Left ventricle myocardium superior (tissue), 1 donor: ENCODE results near the gene KCNMB2. TPM values are rescaled to one million over a fixed set of nuclear protein-coding genes. Genes with fewer than 3 reads are reported as not detected.
"Not testable (repeated sequence)": the region's sequence is repeated elsewhere in the genome, so short reads cannot be mapped to it uniquely, and the experiment has no call there.

Experiments
- ATAC-seq: fragments of 200-7000 bp; cut with Tn5 transposase; one replicate; pipeline ENCODE4 v1.9.1; 2020; ENCODE audit warnings: mild to moderate bottlenecking, moderate library complexity
- DNase-seq: peaks from one replicate; pipeline ENCODE4 v3.0.0-alpha.2; 2020
- intact Hi-C: fragments of 100-400 bp; cut with micrococcal nuclease; formaldehyde crosslinking; loops from one replicate; pipeline ENCODE4 v1.11.0; 2022
- total RNA-seq: library from RNA; stranded (reverse); fragmentation: NEBNext Ultra II Directional; extraction: Animal tissue kit (Norgen Biotek cat#: 25700); gene quantifications from one replicate; pipeline ENCODE4 v1.2.1, GENCODE V29; 2021
- donor health status: DM: no; HTN: yes; CAD: no; lungs with severe emphysema.

The KCNMB2 gene
- total RNA-seq, 1 donor from 2014 or later, result 2.7 TPM

DNA sequence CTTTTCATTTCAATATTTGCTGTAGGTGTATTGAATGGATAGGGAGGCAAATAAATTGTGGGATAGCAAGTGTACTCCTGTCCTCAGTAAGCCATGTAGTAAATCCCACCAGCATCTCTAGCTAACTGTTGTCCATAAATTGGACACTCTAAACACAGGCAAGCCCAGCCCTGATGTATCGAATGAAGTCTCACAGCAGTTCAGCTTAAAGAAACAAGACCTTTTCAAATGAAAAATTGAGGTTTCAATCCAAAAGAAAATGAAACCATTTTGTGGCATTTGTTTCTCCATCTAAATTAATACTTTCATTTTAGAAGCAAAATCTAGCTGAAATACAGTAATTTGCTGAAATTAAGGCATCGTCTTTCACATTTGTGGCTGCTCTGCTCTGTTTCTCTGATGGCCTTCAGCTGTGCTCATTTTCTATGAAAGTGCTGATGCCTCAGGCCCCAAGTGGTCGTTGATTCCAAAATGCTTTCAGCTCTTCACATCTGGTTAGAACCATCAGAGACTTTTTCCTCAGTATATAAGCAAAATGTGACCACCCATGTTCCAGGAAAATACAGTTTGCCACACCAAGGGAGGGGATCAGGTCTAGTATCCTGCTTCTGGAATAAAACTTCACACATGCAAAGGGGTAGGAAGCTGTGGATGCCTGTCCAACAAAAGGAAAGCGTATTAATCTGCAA, 290.3 kb downstream of the KCNMB2 start:
- DNase-seq (no peak), ATAC-seq (peak; percentile 27)
- intact Hi-C loops, result no loop called here

DNA sequence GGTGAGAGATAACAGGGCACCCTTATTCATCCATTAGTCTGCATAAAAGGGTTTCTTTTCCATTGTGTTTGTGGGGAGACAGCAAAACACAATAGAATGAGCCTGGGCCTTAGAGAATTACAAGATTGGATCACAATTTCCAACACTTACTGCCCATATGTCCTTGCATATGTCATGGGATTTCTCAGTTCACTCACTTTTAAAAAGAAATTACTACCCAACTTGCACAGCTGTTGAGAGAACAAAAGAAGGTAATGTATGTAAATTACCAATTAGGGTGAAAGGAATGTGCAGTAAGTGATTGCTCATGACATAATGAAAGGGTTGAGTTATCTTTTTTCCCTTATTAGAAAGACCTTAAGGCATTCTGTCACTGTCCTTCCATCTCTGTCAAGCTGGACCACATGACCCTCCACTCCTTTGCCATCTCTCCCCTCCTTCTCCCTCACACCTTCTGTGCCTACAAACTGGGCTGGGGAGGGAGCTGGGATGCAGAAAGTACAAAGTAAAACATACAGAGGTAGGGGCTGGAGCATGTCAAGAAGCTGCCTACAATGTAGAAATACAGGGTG, 291.1 kb downstream of the KCNMB2 start:
- intact Hi-C loops, result no loop called here
- no peak for ATAC-seq

GRCh38 chr3:178833695-178834094, 297.5 kb downstream of the KCNMB2 start:
- intact Hi-C loops, result no loop called here

More for the DNA sequence above, 291.1 kb downstream of the KCNMB2 start:
- DNase-seq, result no peak

GRCh38 chr3:178835033-178835432, 298.8 kb downstream of the KCNMB2 start:
- intact Hi-C loops, result no loop called here
- no peak for ATAC-seq
- no peak for DNase-seq

More at GRCh38 chr3:178833695-178834094, 297.5 kb downstream of the KCNMB2 start:
- ATAC-seq, result no peak
- no peak for DNase-seq

- intact Hi-C loops, result no loop called here
- no peak for DNase-seq
- ATAC-seq, result no peak
Measured at GRCh38 chr3:178837512-178837911, 301.3 kb downstream of the KCNMB2 start.

DNA sequence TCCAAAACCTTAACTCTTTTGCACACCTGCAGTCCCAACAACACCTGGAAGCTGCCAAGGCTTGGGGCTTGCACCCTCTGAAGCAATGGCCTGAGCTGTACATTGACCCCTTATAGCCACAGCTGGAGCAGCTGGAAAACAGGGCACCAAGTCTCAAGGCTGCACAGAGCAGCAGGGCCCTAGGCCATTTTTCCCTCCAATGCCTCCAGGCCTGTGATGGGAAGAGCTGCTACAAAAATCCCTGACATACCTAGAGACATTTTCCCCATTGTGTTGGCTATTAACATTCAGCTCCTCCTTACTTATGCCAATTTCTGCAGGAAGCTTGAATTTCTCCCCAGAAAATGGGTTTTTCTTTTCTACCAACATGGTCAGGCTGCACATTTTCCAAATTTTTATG, 304.4 kb downstream of the KCNMB2 start:
- intact Hi-C loops, result no loop called here
- ATAC-seq (no peak), DNase-seq (no peak)

DNA sequence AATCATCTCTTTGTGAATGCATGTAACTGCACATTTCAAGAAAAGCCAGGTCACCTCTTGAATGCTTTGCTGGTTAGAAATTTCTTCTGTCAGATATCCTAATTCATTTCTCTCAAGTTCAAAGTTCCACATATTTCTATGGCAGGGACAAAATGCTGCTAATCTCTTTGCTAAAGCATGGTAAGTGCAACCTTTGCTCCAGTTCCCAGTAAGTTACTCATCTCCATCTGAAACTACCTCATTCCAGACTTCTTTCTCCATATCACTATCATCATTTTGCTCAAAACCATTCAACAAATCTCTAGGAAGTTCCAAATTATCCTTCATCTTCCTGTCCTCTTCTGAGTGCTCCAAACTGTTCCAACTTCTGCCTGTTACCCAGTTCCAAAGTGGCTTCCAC, 304.8 kb downstream of the KCNMB2 start:
- intact Hi-C loops, result no loop called here

DNA sequence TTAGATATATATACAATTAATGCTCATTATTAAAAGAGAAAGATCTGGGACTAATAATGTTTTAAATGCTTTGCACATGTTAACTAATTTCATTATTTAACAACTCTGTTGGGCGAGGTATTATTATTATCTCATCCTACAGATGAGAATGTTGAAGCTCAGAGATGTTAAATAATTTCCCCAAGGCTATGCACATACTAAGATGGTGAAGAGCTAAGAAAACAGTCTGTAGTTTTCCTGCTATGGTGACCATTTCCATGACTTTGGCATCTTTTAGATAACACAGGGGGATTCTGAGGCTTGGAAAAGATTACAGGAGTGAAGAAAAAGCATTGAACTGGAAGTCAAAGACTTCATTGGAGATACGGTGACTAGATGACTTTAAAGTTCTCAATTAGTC, 308.7 kb downstream of the KCNMB2 start:
- intact Hi-C loops, result no loop called here
- ATAC-seq (no peak), DNase-seq (no peak)

More for the DNA sequence above, 304.8 kb downstream of the KCNMB2 start:
- DNase-seq, result no peak
- ATAC-seq, result no peak

DNA sequence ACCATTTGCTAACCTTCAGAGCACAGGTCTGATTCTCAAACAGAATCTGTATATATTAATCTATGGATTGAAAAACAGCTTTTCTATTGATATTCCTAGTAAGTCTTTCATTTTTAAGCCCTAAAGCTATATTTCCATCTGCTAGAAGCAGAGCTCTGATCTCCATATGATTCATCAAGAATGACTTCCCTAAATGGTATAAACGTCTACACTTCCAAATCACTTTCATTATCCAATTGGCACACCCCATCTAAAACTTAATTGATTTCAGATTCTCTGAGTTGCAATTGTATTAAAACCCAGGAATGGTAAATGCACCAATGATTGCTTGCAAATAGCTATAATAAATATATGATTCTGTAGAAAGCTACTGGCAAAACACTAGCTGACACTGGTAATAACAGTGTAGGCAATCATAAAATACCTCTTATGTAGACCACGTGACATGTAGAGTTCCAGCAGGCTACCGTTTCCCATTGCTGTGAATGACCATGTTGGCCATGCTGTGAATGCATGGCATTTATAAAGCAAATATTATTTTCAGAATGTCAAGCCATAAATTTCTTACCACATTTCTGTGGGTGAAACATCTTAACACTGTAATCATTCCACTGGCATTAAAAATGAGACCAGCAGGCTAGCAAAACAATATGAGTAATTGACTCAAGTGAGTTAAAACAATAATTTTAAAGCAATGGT, 309.3 kb downstream of the KCNMB2 start:
- ATAC-seq, result no peak
- no peak for DNase-seq
- intact Hi-C loops, result no loop called here

DNA sequence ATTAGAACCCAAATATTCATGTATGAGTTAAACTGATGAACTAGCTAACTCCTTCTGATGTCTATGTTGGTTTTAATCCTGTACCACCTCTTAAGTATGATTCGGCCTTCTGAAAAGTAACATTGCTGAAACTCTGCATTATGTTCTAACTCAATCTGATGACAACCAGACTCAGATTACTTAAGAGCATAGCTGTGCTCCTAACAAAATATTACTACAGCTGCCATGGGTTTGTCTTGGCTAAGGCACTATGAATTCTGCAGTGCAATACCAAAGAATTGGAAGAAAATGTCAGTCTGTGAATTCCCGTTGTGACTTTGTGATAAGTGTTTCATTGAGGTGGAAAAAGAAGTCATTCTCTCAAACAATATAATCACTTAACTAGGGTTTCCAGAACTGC, 311.0 kb downstream of the KCNMB2 start:
- intact Hi-C loops, result no loop called here
- ATAC-seq (peak; percentile 95), DNase-seq (no peak)

GRCh38 chr3:178849199-178849910, 313.1 kb downstream of the KCNMB2 start:
- ATAC-seq (peak; percentile 40), DNase-seq (no peak)
- intact Hi-C loops, result no loop called here

DNA sequence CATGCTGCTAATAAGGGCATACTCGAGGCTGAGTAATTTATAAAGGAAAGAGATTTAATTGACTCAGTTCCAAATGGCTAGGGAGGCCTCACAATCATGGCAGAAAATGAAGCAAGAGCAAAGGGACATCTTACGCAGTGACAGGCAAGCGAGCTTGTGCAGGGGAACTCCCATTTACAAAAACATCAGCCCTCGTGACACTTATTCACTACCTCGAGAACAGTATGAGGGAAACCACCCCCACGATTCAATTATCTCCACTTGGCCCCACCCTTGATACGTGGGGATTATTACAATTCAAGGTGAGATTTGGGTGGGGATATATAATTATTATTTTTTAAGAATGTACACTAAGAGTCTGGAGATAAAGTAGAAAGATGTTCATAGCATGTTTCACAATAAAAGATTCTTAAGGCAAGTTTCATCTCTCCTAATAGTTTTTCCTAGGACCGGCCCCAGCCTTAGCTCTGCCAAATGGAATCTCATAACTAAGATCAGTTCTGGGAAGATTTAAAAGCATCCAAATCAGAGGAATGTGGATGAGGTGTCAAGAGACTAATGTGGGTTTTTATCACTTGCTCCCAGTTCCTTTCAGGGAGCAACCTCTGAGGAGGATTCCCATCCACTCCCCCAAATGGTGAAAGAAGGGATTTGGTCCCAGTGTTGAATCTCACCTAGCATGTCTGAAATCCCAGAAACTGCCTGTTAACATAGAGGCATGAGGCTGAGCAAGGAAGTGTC, 314.4 kb downstream of the KCNMB2 start:
- intact Hi-C loops, result no loop called here
- DNase-seq, result no peak
- ATAC-seq, result no peak

DNA sequence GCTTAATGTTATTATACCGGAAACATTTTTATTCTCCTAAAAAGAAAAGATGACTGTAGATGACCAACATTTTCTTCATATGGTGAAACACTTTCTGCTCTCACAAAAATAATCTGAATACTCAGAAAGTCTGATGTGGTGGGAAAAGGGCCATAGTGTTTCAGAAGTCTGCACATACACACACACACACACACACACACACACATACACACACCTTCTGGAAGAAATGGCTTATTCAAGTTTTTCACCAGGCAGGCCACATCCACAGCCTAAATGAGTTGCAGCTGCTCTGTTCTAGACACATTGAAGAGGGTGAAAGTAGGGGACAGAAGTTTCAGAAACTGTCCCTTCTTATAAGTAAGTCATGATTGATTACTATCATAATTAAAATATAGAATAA, 315.3 kb downstream of the KCNMB2 start:
- ATAC-seq (no peak), DNase-seq (no peak)
- intact Hi-C loops, result no loop called here

DNA sequence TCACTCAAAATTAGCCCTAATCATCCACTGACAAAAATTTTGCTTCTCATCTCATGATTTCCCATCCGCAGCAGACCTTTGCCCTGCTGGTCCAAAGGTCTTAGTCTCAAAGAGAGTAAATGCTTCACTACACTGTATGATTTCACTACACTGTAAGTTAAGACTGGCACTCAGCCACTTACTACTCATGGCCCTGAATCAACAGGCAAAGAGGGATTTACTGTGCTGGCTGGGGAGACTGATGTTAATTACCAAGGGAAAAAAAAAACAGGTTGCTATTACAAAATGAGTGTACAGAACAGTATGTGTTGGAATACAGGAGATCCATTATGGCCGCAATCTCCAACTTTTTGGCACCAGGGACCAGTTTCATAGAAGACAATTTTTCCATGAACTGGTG, 320.6 kb downstream of the KCNMB2 start:
- ATAC-seq, result no peak

GRCh38 chr3:178859386-178859785, 323.1 kb downstream of the KCNMB2 start:
- ATAC-seq (no peak), DNase-seq (no peak)
- intact Hi-C loops, result no loop called here

More for the DNA sequence above, 320.6 kb downstream of the KCNMB2 start:
- intact Hi-C loops, result no loop called here
- DNase-seq, result no peak

DNA sequence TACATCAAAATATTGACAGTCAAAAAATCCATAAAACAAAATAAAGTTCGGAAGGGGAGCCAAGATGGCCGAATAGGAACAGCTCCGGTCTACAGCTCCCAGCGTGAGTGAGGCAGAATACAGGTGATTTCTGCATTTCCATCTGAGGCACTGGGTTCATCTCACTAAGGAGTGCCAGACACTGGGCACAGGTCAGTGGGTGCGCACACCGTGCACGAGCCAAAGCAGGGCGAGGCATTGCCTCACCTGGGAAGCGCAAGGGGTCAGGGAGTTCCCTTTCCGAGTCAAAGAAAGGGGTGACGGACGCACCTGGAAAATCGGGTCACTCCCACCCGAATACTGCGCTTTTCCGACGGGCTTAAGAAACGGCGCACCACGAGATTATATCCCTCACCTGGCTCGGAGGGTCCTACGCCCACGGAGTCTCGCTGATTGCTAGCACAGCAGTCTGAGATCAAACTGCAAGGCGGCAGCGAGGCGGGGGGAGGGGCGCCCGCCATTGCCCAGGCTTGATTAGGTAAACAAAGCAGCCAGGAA, 323.7 kb downstream of the KCNMB2 start:
- ATAC-seq, DNase-seq, intact Hi-C loops: not testable (repeated sequence)

GRCh38 chr3:178868681-178869080, 332.4 kb downstream of the KCNMB2 start:
- ATAC-seq (no peak), DNase-seq (no peak)
- intact Hi-C loops, result no loop called here

DNA sequence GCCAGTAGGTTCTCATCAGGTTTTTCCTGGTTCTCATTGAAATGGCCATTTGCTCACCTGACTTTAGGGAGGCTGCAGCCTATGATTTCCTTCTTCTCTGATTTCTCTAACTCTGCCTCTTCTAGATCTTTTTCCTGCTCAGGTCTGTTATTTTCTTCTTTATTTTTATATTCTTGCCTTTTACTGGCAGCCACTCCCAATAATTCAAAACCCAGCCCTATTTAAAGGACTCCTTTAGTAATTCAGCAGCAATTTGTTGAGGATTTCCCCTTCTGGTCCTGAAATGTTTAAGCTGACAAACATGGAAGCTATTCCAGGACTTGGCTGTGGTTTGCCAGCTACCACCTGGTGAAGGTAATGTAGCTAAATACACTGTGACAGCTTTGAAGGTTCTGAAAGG, 333.8 kb downstream of the KCNMB2 start:
- no peak for ATAC-seq
- DNase-seq, result no peak
- intact Hi-C loops, result no loop called here

DNA sequence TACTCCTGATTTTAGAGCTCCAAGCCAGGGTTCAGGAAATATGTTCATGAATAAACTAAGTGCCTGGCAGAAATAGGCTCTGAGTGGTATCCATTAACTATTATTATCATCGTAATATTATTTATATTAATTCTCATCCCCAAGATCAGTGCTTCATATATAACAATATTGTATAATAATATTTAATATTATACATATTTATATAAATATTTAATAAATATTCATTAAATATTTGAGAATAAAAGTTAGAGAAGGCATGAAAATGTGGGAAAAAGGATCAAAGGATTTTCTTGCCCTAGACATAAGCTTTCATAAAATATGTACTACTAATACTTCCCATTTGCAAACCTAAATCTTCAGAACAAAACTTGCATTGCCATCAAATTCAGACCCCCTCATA, 338.9 kb downstream of the KCNMB2 start:
- no peak for ATAC-seq
- DNase-seq, result no peak
- intact Hi-C loops, result no loop called here
